Effector CD8-positive, alpha-beta T cell (primary cell): ENCODE measurements around the gene DMRT1.

ENCODE experiments used
- DNase-seq: peaks from one replicate; lab custom pipeline; 2025; lab: John Stamatoyannopoulos, UW

Gene DMRT1

GRCh38 chr9:922171-922570 lies 80.7 kb downstream of the DMRT1 start:
- DNase-seq, result no peak

GRCh38 chr9:922731-923130 lies 81.2 kb downstream of the DMRT1 start:
- DNase-seq, result no peak

GRCh38 chr9:926976-927375 lies 85.5 kb downstream of the DMRT1 start:
- DNase-seq, result no peak

- no peak for DNase-seq
Observed at GRCh38 chr9:928363-929042, 87.0 kb downstream of the DMRT1 start.

- no peak for DNase-seq
Observed at GRCh38 chr9:929719-930118, 88.2 kb downstream of the DMRT1 start.

- no peak for DNase-seq
Observed at GRCh38 chr9:933356-933755, 91.9 kb downstream of the DMRT1 start.

- no peak for DNase-seq
Observed at GRCh38 chr9:935348-935965, 94.0 kb downstream of the DMRT1 start.

- DNase-seq, result no peak
Observed at GRCh38 chr9:942805-943580, 101.5 kb downstream of the DMRT1 start.

- no peak for DNase-seq
Observed at GRCh38 chr9:947985-948384, 106.5 kb downstream of the DMRT1 start.

GRCh38 chr9:948497-948896 lies 107.0 kb downstream of the DMRT1 start:
- DNase-seq, result no peak

GRCh38 chr9:950139-950538 lies 108.6 kb downstream of the DMRT1 start:
- no peak for DNase-seq

GRCh38 chr9:952546-952945 lies 111.0 kb downstream of the DMRT1 start:
- DNase-seq, result no peak

GRCh38 chr9:959105-959504 lies 117.6 kb downstream of the DMRT1 start:
- no peak for DNase-seq

- no peak for DNase-seq
Observed at GRCh38 chr9:959914-960313, 118.4 kb downstream of the DMRT1 start.

- no peak for DNase-seq
Observed at GRCh38 chr9:962023-962422, 120.5 kb downstream of the DMRT1 start.

- no peak for DNase-seq
Observed at GRCh38 chr9:965497-965896, 124.0 kb downstream of the DMRT1 start.

- DNase-seq, result no peak
Observed at GRCh38 chr9:966870-967269, 125.4 kb downstream of the DMRT1 start.

GRCh38 chr9:967436-967835 lies 125.9 kb downstream of the DMRT1 start:
- DNase-seq, result no peak

GRCh38 chr9:967903-968641 lies 126.6 kb downstream of the DMRT1 start:
- DNase-seq, result no peak

GRCh38 chr9:969310-970150 lies 128.0 kb downstream of the DMRT1 start:
- no peak for DNase-seq

GRCh38 chr9:970151-970996 lies 128.9 kb downstream of the DMRT1 start:
- DNase-seq, result no peak
